Activated CD4-positive, CD25-positive, alpha-beta regulatory T cell treated with anti-CD3 and anti-CD28 coated beads, Interleukin-2, amount 50 U/mL, for 72 hours (primary cell): ENCODE data around the gene MICALL2.

Source experiments
- DNase-seq: peaks from one replicate; pipeline ENCODE4 v3.0.0; 2021

Gene MICALL2

DNA sequence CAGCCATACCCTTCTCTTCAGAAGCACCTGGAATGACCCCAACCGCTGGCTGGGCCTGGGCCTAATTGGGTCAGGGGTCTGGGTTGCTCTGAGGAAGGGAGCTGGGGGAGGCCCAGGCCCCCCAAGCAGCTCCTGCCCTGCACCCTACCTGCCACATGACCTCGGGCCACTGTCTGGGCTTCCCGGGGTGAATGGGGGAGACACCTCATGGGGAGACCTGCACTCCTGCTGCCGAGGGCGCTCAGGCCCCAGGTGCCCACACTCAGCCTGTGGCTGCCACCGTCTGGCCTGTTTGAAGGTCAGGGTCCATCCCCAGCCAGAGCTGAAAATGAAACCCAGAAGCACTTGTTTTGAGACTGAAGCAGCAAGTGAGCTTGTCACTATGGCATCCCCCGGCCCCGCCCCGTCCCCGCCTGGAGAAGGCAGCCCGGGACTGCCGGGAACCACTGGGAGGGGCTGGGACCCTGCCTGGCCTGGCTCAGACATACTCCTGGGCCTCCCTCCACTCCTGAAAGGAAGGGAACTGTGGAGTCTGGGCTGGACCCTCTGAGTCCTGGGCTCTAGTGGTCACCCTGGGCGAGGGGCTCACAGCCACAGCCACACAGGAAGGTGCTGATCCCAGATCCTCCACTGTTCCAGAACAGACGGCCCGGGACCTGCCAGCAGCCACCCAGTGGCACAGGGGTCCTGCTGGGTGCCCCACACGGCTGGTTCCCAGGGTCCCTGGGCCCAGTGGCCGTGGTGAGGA is 7.4 kb upstream of the MICALL2 start:
- no peak for DNase-seq

DNA sequence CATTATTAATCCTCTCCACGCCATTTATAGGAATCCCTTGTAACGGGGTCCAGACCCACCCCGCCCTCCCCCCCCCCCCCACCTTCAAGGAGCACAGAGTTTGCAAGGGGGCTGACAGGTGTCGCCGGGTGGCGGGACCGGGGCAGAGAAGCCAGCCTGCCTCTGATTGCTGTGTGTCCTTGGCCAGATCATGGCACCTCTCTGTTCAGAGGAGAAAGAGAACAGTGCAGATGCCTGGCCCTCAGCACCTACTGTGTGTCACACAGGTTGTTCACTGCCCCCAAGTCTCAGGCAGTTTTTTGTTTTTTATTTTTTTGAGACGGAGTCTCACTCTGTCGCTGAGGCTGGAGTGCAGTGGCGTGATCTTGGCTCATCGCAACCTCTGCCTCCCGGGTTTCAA is 5.4 kb upstream of the MICALL2 start:
- DNase-seq = no peak

DNA sequence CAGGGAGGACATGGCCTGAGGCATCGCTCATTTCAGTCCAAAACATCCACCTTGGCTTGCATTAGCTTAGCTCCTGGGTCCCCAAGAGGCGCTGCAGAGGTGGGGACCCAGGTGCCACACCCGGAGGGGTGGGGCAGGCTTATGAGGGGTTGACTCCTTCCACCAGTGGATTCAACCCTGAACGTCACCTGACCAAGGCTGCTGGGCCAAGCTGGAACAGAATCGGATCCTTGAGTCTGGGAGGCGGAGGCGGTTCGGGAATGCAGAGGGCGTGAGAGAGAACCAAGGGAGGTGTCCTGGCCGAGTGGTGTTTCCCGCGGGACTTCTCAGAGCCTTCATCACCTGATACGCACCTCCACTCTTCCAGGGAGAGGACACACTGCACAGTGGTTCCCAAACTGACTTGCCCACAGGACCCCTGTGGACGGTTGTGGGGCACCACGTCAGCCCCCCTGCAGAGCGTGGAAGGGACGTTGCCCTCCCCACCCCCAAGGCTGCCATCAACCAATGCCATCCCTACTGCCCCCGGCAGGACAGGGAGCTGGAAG is 4.5 kb upstream of the MICALL2 start:
- no peak for DNase-seq

DNA sequence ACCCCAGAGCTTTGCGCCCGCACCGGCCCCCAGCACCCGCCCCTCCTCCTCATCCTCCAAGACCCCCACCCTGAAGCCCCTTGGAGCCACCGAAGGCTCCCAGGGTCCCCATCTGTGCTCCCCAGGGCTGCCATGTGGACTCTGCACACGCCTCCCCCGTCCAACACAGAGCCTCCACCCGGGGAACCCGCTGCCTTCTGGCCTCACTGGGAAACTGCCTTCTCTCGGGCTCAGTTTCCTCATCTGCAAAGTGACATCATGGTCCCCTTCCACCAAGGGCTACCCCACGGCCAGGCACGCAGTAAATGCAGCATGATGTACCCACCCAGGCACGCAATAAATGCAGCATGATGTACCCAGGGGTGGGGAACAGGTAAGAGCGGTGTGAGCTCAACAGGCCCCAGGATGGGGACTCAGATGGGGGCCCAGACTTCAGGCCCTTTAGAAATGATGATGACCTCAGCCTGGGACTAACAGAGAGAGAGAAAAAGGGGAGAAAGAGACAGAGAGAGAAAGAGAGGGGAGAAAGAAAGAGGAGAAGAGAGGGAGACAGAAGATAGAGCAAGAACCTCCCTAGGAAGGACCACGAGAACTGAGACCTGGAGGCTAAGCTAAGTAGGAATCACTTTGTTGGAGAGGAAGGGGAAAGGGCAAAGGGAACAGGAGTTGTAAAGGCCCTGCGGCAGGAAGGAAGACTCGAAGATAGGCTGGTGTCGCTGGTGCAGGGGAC is 2.5 kb upstream of the MICALL2 start:
- DNase-seq = no peak

DNA sequence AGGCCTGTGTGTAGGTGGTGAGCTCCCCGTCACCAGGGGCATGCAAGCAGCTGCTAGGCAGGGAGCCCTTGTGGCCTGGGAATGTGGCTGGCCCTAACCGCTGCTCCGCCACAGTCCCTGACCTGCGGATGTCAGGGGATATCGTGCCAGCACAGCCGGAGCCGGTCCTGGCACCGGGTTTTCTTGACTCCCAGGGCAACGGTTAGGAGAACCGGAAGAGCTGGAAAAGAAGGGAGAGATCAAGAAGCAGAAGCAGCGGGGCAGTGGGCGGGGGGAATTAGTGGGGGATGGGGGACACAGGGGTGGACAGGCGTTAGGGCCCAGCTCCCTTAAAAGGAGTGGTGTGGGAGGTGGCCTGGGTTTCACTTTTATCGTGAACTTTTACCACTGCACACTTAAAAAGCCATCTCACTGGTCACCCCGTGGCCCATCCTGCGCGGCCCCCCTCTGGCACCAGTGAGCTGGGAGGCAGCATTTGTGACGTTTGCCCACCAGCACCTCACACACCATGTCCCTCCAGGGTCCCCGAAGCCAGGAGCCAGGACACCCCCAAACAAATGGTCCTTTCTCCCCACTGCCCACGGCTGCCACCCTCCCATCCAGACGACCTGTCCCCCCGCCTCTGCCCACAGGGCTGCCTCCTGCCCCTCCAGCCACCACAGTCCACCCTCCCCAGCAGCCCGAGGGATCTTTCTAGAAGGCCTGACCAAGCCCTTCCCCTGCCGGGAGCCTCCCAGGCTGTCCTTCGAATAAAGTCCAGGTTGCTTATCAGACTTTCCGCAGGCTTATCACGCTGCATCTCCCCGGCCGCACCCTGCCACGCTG is 1.8 kb upstream of the MICALL2 start:
- no peak for DNase-seq

DNA sequence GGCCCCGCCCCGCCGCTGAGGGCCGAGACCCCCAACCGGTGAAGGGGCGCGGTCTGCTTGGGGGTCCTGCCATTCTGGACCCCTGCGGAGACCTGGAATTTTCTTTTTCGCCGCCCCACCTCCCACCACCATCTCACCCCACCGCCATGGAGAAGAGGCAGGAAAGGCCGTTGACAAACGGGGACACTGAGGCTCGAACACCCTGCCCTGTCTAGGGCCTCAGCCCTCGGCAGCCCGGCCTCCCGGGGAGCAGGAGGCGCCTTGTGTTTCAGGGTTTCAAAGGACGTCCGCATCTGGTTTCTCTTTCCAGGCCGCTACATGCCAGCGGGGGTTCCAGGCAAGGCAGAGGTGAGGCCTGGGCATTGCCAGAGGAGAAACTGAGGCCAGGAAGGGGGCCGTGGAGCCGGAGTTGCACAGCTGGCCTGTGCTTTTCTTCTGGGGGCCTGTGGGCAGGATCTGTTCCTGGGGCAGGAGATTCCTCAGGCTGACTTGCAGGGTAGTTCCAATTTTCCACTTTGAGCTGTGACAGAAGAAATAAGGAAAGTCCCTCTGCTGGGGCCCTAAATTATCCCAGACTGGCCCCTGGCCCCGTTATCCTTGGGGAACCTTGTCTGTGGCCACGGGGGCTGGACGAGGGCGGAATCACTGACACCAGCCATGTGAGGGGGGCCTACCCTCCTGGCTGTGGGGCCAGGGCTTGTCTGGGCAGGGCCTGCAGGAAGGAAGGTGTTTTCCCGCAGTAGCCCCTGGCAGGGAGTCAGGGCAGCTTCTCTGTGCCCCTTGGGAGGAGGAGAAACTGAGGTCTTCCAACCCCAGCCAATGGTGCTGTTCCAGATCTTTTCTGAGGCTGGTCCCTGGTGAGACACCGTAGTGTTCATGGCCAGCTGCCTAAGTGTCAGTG is 900 bp upstream of the MICALL2 start:
- DNase-seq = no peak

DNA sequence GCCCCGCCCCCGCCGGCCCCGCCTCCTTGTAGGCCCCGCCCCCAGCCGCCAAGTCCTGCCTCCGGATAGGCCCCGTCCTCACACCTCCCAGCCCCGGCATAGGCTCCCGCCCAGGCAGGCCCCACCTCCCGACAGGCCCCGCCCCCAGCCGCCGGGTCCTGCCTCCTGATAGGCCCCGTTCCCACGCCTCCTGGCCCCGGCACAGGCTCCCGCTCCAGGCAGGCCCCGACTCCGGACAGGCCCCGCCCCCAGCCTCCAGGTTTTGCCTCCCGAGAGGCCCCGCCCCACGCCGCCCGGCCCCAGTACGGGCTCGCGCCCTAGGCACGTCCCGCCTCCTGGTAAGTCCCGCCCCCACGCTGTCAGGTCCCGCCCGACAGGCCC is 232 bp upstream of the MICALL2 start:
- DNase-seq = peak; percentile 98

DNA sequence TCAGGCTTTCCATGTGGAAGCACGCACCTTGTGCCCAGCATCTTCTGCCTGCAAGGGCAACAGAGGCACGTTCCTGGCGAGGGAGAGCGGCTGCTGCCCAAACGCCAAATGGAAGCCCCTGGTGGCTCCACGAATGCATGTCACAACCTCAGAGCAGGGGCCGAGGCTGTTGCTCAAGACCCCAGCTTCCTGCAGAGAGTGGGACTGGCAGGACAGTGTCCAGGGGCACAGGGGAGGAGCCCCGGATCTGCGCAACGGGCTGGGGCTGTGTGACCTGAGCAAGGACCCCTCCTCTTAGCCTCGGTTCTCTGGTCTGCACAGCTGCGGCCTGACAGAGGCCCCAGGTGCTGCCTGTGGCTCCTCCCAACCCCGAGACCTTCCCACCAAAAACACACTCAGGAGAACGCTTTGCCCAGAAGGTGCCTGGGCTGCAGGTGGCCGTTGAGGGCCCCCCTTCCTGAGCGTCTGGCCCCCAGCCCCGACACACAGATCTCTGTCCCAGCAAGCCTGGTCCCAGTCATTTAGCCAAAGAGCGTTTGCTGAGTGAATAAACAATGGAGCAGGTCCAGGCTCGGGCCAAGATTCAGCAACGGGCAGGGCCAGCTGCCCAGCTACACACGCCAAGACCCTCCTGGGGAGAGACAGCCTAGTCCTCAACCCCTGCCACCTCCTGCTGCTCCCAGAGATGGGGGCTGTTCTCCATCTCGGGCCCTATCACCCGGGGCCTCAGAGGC is 1.2 kb downstream of the MICALL2 start:
- no peak for DNase-seq

DNA sequence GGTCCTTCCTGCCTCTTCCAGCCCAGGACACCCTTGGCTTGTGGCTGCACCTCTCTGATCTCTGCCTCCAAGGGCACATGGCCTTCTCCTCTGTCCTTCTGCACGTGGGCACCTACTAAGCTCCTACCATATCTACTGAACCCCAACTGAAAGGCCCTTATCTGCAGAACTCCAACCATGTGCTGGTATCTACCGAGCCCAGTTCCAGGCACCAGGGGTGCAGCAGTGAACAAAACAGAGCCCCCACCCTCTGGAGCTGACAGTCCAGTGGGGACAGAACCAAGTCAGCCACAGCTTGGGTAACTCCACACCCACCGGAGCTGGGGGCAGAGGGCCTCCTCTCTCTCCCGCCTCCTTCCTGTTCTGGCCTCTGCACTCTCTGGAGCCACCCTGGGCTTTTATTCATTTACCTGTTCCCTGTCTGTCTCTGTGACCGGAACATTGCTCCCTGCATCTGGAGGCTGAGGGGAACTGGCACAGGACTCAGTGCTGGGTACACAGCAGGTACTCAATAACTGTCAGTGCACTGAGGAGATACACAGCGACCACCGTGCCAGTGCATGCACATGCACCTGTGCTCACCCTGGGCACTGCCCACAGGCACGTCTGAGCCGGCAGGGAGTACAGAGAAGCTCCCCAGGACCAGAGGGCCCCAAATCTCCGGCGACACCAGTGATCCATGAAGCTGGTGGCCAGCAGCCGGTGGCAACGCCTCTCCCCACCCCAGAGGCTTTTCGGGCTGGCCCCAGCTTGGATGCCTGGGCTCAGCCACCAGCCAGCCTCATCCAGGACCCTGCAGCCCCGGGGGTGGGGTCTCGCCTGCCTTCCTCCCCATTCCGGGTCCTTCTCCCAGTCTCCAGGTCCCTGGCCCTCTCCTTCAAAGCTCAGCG is 2.0 kb downstream of the MICALL2 start:
- DNase-seq = no peak

DNA sequence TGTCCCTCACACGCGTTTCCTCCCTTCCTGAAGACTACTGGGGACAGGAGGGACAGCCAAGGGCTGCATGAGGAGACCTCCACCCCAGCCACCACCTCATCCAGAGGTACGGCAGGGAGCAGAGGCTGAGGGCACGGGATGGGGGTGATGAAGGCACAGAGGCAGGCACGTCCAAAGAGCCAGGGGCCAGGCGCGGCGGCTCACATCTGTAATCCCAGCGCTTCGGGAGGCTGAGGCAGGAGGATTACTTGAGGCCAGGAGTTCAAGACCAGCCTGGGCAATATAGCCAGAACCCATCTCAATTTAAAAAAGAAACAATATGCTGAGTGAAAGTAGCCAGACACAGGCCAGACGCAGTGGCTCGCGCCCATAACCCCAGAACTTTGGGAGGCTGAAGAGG is 3.3 kb downstream of the MICALL2 start:
- no peak for DNase-seq

DNA sequence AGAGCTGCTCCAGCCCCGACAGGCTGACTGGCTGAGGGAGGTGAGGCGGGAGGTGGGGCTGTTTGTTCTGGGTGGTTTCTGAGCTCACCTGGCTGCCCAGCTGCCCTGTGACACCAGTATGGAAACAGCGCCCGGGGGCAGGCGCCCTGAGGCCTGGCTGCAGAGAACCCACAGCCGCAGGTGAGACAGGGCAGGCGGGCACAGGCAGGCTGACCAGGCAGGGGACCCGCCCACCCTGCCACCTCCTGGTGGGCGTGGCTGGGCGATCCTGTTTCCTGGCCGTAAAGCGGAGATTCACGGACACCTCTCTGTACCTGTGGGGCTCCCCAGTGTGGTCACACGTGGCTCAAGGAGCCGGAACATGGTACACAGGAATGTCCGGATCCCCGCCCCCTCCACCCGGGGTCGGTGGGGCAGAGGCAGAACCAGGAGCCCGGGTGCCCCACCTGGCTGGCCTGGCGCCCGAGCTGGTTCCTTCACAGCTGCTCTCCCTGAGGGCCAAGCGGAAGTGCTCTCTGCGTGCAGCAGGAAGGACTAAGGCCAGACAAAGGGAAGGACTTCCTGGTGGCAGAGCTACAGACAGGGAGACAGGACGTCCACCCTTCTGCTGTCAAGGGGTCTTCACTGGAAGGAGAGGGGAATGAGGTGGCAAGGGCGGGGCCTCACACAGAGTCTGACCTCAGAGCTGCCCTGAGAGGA is 3.9 kb downstream of the MICALL2 start:
- no peak for DNase-seq

DNA sequence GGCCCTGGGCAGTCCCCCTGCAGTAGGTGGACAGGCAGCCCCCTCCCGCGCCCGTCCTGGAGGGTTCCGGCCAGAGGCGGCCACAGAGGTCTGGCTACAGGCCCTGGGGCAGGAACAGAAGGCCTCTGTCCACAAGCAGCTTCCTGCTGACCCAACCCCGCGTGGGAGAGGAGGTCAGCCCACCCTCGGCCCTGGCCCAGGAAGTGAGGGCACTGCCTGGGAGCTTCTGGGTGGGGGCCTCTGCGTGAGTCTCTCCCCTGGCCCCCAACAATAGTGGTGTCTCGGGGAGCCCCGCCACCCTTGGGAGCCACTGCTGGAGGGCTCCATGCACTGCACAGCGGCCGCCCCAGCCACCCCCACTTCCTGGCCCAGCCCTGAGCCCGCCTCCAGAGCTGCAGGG is 4.7 kb downstream of the MICALL2 start:
- DNase-seq = no peak

DNA sequence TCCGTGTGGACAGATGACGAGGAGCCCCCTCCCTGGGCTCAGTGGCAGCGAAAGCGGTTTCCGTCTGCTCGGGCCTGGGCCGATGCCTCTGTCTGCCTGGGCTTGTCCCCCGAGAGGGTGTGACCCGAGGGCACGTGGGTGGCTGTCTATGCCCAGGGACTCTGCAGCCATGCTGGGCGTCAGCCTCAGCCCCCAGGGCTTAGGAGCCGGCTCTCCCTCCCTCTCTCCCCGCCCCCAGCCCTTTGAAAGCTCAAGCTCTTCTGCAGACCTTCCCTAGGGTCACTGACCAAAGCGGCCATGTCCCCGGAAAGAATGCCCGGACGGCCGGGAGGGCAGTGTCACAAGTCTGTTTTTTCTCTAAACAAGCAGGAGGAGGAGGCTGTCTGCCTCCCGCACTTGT is 7.1 kb downstream of the MICALL2 start:
- no peak for DNase-seq

DNA sequence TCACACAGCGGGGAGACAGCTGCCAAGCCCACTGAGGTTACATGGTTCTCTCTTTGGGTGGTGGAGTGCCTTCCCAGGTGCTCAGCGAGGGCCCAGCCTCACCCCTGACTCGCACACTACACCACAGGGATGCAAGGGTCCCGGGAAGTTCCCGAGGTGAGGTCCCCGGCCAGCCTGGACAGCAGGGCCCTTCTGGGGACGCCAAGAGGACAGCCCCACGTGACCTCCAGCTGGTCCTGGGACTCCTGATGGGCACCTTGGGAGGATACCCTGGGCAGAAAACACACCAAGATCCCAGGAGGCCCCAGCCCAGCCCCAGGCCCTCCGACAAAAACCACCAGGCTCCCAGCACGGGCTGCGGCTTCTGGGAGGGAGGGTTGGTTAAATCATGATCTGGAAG is 8.3 kb downstream of the MICALL2 start:
- no peak for DNase-seq

DNA sequence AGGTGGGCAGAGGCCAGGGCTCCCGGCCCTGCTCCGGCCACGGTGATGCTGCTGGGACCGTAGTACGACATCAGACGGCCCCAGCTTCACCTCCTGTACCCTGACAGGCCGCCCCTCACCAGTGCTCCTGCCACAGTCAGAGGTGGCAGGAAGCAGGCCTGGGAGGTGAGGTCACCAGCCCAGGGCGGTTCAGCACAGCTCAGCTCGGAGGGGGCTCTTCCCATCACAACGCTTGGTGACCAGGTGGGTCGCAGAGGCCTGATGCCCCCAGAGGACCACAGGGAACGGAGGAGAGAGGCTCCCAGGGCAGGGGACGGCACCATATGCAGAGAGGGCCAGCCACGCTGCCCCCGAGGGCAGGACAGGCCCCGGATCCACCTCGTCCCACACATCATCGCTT is 8.8 kb downstream of the MICALL2 start:
- no peak for DNase-seq

DNA sequence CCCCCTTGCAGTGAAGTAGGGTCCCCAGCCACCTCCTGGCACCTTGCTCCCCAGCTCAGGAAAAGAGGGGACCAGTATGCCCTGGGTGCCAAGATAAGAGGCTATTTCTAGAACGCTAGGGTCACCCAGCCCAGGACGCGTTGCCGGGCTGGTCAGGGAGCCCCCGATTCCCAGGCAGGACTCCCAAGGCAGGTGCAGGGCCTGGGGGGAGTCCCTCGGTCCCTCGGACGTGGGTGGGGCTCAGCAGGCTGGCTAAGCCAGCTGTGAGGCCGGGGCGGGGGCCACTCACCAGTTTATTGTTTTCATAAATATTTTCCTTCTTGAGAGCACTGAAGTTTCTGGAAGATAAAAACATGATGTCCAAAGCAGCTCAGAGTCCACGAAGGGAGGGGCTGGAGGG is 9.3 kb downstream of the MICALL2 start:
- DNase-seq = no peak

DNA sequence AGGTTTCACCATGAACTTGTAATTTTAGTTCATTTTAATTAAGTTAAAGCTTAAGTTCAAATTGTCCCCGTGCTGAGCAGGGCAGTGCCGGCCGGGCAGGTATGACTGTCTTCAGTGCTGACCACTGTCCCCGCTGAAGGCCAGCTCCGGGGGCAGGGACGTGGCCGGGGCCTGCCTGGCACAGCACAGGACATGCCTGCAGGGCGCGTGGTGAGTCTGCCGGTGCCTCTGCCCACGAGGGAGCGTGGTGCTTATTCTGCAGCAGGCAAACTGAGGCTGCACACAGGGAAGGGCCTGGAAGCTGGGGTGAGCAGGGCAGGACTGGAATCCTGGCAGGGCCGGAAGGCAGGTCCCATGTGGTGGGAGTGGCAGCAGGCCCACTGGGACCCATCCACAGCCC is 9.8 kb downstream of the MICALL2 start:
- no peak for DNase-seq

DNA sequence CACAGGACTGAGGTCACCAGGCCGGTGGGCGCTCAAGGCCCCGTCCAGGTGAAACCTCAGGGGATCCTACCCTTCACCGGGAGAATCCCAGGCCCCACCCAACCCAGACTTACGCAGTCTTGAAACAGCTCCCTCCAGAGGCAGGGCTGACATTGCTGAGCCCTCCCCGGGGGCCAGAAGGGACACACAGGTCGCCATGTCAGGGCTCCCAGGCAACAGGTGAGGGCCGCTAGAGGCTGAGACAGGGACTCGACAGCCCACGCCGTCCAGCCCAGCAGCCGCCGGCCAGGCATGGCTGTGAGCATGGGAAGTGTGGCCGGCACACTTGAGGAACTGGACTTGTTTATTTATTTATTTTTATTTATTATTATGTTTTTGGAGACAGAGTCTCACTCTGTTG is 10.3 kb downstream of the MICALL2 start:
- no peak for DNase-seq

DNA sequence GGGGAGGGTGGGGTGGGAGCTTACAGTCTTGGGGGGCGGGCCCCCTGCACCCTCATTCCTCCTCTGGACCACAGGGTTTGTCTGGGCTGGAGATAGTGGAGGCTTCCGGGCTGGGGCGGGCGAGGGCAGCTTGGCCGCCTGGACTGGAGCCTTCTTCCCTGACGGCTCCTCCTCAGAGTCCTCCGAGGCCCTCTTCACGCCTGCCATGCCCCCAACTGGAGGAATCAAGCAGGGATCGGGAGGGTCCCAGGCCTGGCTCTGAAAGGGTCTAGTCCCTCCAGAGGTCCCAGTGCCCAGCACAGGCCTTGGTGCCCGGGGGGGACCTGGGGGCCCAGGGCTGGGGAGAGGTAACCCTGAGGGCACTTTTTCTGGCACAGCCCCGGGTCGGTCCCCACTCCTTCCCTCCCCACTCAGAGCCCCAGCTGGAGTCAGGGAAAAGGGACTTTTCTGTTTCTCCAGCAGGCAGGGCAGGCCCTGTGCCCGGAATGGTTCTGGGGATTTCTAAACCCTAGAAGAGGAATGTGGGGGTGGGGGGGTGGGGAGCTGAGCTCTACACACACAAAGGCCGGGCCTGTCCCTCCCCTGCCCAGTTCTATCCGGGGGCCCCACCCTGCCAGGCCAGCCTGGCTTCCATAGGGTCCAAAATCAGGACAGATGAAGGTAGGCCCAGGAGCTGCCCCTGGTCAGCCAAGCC is 11.6 kb downstream of the MICALL2 start:
- DNase-seq = no peak
